Stomach (tissue), 9 donors: Measurements from ENCODE around the gene TTC39B. TPM values are rescaled to one million over a fixed set of nuclear protein-coding genes. Genes with fewer than 3 reads are reported as not detected.

Experiments used
- DNase-seq, 2 donors: peaks; one replicate each; pipeline versions ENCODE4 v3.0.0 to v3.0.0-alpha.2; 2013 to 2019
- H3K27ac ChIP-seq, 5 donors: fragments of 200-600 bp in 4 of 5; sonication (generic) in 4 of 5; one replicate each; pipeline ENCODE4 v1.5.1; 2013 to 2019; ENCODE audit warnings: mild to moderate bottlenecking in 1 of 5, moderate library complexity in 1 of 5
- H3K27me3 ChIP-seq, 3 donors: fragments of 200-600 bp; sonication (generic); one replicate each; pipeline ENCODE4 v1.5.1; 2017 to 2019; ENCODE audit warnings: mixed run types in 1 of 3
- H3K36me3 ChIP-seq, 4 donors: fragments of 200-600 bp; sonication (generic); 1 replicate in 3 of 4; 2 replicates in 1 of 4; pipeline ENCODE4 v1.5.1; 2016 to 2019
- H3K4me1 ChIP-seq, 4 donors: fragments of 200-600 bp; sonication (generic); one replicate each; pipeline ENCODE4 v1.5.1; 2016 to 2019
- H3K4me3 ChIP-seq, 4 donors: fragments of 200-600 bp; sonication (generic) in 3 of 4; one replicate each; pipeline ENCODE4 v1.5.1; 2016 to 2019; ENCODE audit warnings: mild to moderate bottlenecking in 1 of 4
- H3K9me3 ChIP-seq, 4 donors: fragments of 200-600 bp; sonication (generic); one replicate each; pipeline ENCODE4 v1.5.1; 2016 to 2019
- CTCF ChIP-seq, 7 experiments: fragments of 450-650 bp in 4 of 7; fragments of 200-600 bp in 3 of 7; sonication (generic) in 3 of 7; IDR thresholded peaks; one replicate each; pipeline ENCODE4 v1.5.1; 2016 to 2019; ENCODE audit warnings: antibody characterized with exemption in 7 of 7, control low read depth in 2 of 7, mild to moderate bottlenecking in 1 of 7
- EP300 ChIP-seq: sonication (generic); formaldehyde crosslinking; IDR thresholded peaks from one replicate; pipeline ENCODE4 v1.6.1; 2017; ENCODE audit warnings: antibody characterized with exemption
- POLR2A ChIP-seq, 4 donors: fragments of 450-650 bp; IDR thresholded peaks; one replicate each; pipeline ENCODE4 v1.6.1; 2016; ENCODE audit warnings: antibody characterized with exemption in 4 of 4, control low read depth in 2 of 4, mild to moderate bottlenecking in 1 of 4, moderate library complexity in 1 of 4
- POLR2AphosphoS5 ChIP-seq, 3 donors: sonication (generic); formaldehyde crosslinking; IDR thresholded peaks; one replicate each; pipeline ENCODE4 v1.6.1; 2016; ENCODE audit warnings: antibody characterized with exemption in 3 of 3
- WGBS, 5 donors: extraction: QIAGEN DNeasy Blood & Tissue Kit in 3 of 5; methylation state at CpG; one replicate each; pipeline versions ENCODE4 v1.1.5 to v1.1.7; 2013 to 2018; 5-methylcytosine and 5-hydroxymethylcytosine counted together
- intact Hi-C: fragments of 100-400 bp; cut with DNase I; formaldehyde crosslinking; loops from one replicate; pipeline ENCODE4 v1.15.1; 2023; ENCODE audit warnings: low total_unique reads
- polyA plus RNA-seq, 3 donors: library from polyadenylated mRNA; stranded (reverse); fragments of 200-250 nt; gene quantifications; one replicate each; pipeline ENCODE4 v1.2.3, GENCODE V29; 2013
- total RNA-seq, 5 donors: library from RNA; depleted of rRNA; stranded (reverse); fragments of >200 nt; gene quantifications; one replicate each; pipeline versions ENCODE4 v1.1.0 to v1.2.3, GENCODE V29; 2014 to 2016
- donor health status: healthy with polysubstance abuse.
- donor health status: Bipolar disorder and iron deficiency.
- donor health status: healthy.

Gene TTC39B
- total and polyA plus RNA-seq, 8 donors: 2.0 to 35.4 (median 6.6) TPM

GRCh38 chr9:15264918-15265317, 42.1 kb downstream of the TTC39B start:
- Histone ChIP-seq H3K27me3 (no peaks in the 10 kb centered on the region), H3K9me3 (no peaks in the 10 kb centered on the region), H3K4me1 (no peaks in the 10 kb centered on the region), H3K36me3 (peaks cover 0 to 8% (median 3%) of the 10 kb centered on the region in 4 donors), H3K4me3 (no peak overlapping the region), H3K27ac (no peak overlapping the region)
- WGBS, 5 donors: 68 to 85% (median 75%) methylated on average over 1 of the region's 1 CpG
- DNase-seq: no peak
- intact Hi-C loops: no loop called here
- TF ChIP-seq CTCF (IDR thresholded peaks at IDR 0.05): no peak
- no peak for TF ChIP-seq POLR2AphosphoS5 (IDR thresholded peaks at IDR 0.05)
- TF ChIP-seq POLR2A (IDR thresholded peaks at IDR 0.05): no peak
- TF ChIP-seq EP300: no peak

GRCh38 chr9:15262581-15262980, 44.4 kb downstream of the TTC39B start:
- WGBS, 5 donors: 84 to 91% (median 87%) methylated on average over 1 of the region's 1 CpG
- Histone ChIP-seq H3K9me3 (no peaks in the 10 kb centered on the region), H3K36me3 (peaks cover 0 to 8% (median 3%) of the 10 kb centered on the region in 4 donors), H3K4me3 (no peak overlapping the region), H3K27ac (no peak overlapping the region), H3K4me1 (no peaks in the 10 kb centered on the region), H3K27me3 (no peaks in the 10 kb centered on the region)
- no peak for DNase-seq
- no peak for TF ChIP-seq POLR2A (IDR thresholded peaks at IDR 0.05)
- no peak for TF ChIP-seq EP300
- no peak for TF ChIP-seq POLR2AphosphoS5 (IDR thresholded peaks at IDR 0.05)
- TF ChIP-seq CTCF (IDR thresholded peaks at IDR 0.05): no peak
- intact Hi-C loops: no loop called here

DNA sequence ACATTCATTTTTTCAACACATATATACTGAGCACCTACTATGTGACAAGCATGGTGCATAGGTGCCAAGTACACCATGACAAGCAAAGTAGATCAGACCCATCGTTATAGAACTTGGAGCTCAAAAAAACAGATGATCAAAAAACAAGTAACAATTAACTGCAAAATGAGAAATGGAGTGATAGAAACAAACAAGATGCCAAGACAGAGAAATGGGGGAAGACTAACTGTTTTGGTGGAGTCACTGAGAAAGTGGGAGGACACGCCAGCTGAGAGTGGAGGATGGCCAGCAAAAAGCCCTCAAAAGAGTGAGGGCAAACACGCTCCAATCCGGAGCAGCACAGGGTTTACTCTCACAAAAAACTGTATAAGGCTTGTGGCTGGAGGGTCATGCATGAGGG, 50.6 kb downstream of the TTC39B start:
- Histone ChIP-seq H3K27me3 (no peaks in the 10 kb centered on the region), H3K4me1 (no peaks in the 10 kb centered on the region), H3K36me3 (no peaks in the 10 kb centered on the region), H3K4me3 (no peak overlapping the region), H3K9me3 (no peaks in the 10 kb centered on the region), H3K27ac (no peak overlapping the region)
- WGBS, 5 donors: 89 to 97% (median 95%) methylated on average over 4 of the region's 4 CpGs
- intact Hi-C loops: no loop called here
- DNase-seq: no peak
- TF ChIP-seq EP300 (no peak), POLR2AphosphoS5 (IDR thresholded peaks at IDR 0.05) (no peak), POLR2A (IDR thresholded peaks at IDR 0.05) (no peak)

DNA sequence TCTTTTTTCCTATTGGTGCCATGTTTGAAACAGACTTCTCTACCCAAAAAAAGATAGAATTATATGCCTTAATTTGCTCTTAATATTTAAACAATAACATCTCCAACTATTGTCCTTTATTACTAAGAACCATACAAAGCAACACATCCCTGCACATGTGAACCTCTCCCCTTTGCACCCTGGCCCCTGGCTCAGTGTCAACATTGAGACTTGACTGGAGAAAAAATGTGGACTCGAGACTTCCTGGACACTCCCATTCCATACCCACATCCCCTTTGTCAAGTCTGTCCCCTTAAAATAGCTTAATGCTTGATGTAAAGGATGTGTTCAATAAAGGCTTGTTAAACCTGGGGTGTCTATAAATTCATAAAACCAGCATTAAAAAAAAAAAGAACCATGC, 53.2 kb downstream of the TTC39B start:
- intact Hi-C loops: no loop called here
- WGBS, 5 donors: 42 to 73% (median 51%) methylated on average over 1 of the region's 1 CpG
- Histone ChIP-seq H3K27ac (no peak overlapping the region), H3K27me3 (no peaks in the 10 kb centered on the region), H3K4me3 (no peak overlapping the region), H3K36me3 (no peaks in the 10 kb centered on the region), H3K4me1 (peaks cover 0 to 12% (median 7%) of the 10 kb centered on the region in 4 donors), H3K9me3 (no peaks in the 10 kb centered on the region)
- no peak for DNase-seq
- no peak for TF ChIP-seq POLR2A (IDR thresholded peaks at IDR 0.05)
- TF ChIP-seq CTCF (IDR thresholded peaks at IDR 0.05): no peak
- no peak for TF ChIP-seq EP300
- TF ChIP-seq POLR2AphosphoS5 (IDR thresholded peaks at IDR 0.05): no peak

DNA sequence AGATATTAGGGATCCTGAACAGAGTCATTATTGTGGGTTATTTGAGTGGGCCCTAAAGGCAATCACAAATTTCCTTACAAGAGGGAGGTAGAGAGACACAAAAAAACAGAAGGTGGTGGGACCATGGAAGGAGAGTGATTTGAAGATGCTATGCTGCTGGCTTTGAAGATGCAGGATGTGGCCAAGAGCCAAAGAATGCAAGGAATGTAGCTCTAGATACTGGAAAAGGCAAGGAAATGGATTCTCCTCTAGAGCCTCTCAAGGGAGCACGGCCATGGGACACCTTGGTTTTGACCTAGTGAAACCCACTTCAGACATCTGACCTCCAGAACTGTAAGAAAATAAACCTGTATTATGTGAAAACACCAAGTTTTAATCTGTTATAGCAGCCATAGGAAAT, 53.8 kb downstream of the TTC39B start:
- H3K27me3 ChIP-seq: no peaks in the 10 kb centered on the region
- intact Hi-C loops: no loop called here
- 74 to 90% (median 75%) methylated on average over 1 of the region's 1 CpG for WGBS, 5 donors

More for the DNA sequence above, 53.8 kb downstream of the TTC39B start:
- H3K36me3 ChIP-seq: no peaks in the 10 kb centered on the region
- no peak overlapping the region for H3K27ac ChIP-seq
- H3K9me3 ChIP-seq: no peaks in the 10 kb centered on the region
- peaks cover 0 to 13% (median 8%) of the 10 kb centered on the region in 4 donors for H3K4me1 ChIP-seq
- H3K4me3 ChIP-seq: no peak overlapping the region
- TF ChIP-seq POLR2A (IDR thresholded peaks at IDR 0.05): no peak
- no peak for TF ChIP-seq EP300
- TF ChIP-seq POLR2AphosphoS5 (IDR thresholded peaks at IDR 0.05): no peak
- TF ChIP-seq CTCF (IDR thresholded peaks at IDR 0.05): no peak
- DNase-seq: no peak
